ENCODE results near the gene TSEN2. TPM values are rescaled to one million over a fixed set of nuclear protein-coding genes. Genes with fewer than 3 reads are reported as not detected.

The TSEN2 gene
- total and polyA plus RNA-seq, 2 of the 13 experiments (the other 11 are each of a cell fraction or from before 2014, with no cell fraction given) = 11.0 to 17.3 TPM

- intact Hi-C loops (cut with micrococcal nuclease; ENCODE audit: unreplicated experiment) = loop anchor here (5.0 kb wide), 1 partner anchor 106 kb away; the partner anchor contains the start of gene RAF1
Measured at GRCh38 chr3:12556314-12556689, 72.0 kb downstream of the TSEN2 start.

More at GRCh38 chr3:12556314-12556689, 72.0 kb downstream of the TSEN2 start:
- DNase-seq (ENCODE audit: low spot score) = no peak
- BruUV-seq (replicated peaks) = TSS peak; percentile 65
- in situ Hi-C loops (cut with HindIII; ENCODE audit: extremely low pct_ligation_motif_present, low pct_unique_long_range_greater_than_20kb) = no loop called here
- Histone ChIP-seq H3K27ac (ENCODE audit: extremely low read length, insufficient read depth, low read length) (peak overlapping the region; percentile 66), H3K9ac (ENCODE audit: insufficient read depth, low read depth, low read length) (peak overlapping the region; percentile 75), H3K27me3 (ENCODE audit: control insufficient read depth in 1 of 2, insufficient read depth in 2 of 2, low read length in 2 of 2) (no peaks in the 10 kb centered on the region; a peak in 1 of 5 replicates), H3K9me3 (ENCODE audit: low read length) (no peaks in the 10 kb centered on the region), H3K79me2 (ENCODE audit: insufficient read depth, low read length) (peaks cover 44% of the 10 kb centered on the region), H4K20me1 (ENCODE audit: insufficient read depth, low read length) (peaks cover 31% of the 10 kb centered on the region), H3K4me2 (ENCODE audit: low read depth, low read length) (peak overlapping the region; percentile 90), H3K36me3 (replicated peaks in 1 of 2; ENCODE audit: control insufficient read depth in 1 of 2, insufficient read depth in 2 of 2, low read length in 2 of 2) (no peaks in the 10 kb centered on the region), H3K4me3 (replicated peaks in 1 of 3; ENCODE audit: insufficient read depth in 1 of 3, low read depth in 2 of 3, low read length in 3 of 3) (peak overlapping the region; percentile 91 to 97 (median 91)), H3K4me1 (ENCODE audit: insufficient read depth, low read length) (peaks cover 36% of the 10 kb centered on the region), H2AFZ (ENCODE audit: low read length) (peak overlapping the region; percentile 99)
- ChIA-PET POLR2A (no interaction called here), CTCF (ENCODE audit: low intra/inter-chr PET ratio, low total read pairs) (no interaction called here)
- no peak for FAIRE-seq
- under 1% methylated on average over 8 of the region's 8 CpGs for WGBS (ENCODE audit: low lambda C conversion rate)
- ATAC-seq = peak; percentile 14
- TF ChIP-seq LCORL (IDR thresholded peaks at IDR 0.05) (0 out of 2 replicates have a peak, but pooled peaks have one; percentile 2), LCORL (CRISPR knock-in tag; IDR thresholded peaks at IDR 0.05) (no peak), ZFP1 (CRISPR knock-in tag; IDR thresholded peaks at IDR 0.05) (no peak), RERE (CRISPR knock-in tag; IDR thresholded peaks at IDR 0.05; ENCODE audit: low read depth) (peak; percentile 10; the same call in 1 of the 2 replicates)
- TF ChIP-seq, protein P1, sequence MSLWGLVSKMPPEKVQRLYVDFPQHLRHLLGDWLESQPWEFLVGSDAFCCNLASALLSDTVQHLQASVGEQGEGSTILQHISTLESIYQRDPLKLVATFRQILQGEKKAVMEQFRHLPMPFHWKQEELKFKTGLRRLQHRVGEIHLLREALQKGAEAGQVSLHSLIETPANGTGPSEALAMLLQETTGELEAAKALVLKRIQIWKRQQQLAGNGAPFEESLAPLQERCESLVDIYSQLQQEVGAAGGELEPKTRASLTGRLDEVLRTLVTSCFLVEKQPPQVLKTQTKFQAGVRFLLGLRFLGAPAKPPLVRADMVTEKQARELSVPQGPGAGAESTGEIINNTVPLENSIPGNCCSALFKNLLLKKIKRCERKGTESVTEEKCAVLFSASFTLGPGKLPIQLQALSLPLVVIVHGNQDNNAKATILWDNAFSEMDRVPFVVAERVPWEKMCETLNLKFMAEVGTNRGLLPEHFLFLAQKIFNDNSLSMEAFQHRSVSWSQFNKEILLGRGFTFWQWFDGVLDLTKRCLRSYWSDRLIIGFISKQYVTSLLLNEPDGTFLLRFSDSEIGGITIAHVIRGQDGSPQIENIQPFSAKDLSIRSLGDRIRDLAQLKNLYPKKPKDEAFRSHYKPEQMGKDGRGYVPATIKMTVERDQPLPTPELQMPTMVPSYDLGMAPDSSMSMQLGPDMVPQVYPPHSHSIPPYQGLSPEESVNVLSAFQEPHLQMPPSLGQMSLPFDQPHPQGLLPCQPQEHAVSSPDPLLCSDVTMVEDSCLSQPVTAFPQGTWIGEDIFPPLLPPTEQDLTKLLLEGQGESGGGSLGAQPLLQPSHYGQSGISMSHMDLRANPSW (CRISPR knock-in tag; IDR thresholded peaks at IDR 0.05; ENCODE audit: borderline replicate concordance) = 0 out of 2 replicates have a peak, but pooled peaks have one; percentile 10
- TF ChIP-seq, protein P2, sequence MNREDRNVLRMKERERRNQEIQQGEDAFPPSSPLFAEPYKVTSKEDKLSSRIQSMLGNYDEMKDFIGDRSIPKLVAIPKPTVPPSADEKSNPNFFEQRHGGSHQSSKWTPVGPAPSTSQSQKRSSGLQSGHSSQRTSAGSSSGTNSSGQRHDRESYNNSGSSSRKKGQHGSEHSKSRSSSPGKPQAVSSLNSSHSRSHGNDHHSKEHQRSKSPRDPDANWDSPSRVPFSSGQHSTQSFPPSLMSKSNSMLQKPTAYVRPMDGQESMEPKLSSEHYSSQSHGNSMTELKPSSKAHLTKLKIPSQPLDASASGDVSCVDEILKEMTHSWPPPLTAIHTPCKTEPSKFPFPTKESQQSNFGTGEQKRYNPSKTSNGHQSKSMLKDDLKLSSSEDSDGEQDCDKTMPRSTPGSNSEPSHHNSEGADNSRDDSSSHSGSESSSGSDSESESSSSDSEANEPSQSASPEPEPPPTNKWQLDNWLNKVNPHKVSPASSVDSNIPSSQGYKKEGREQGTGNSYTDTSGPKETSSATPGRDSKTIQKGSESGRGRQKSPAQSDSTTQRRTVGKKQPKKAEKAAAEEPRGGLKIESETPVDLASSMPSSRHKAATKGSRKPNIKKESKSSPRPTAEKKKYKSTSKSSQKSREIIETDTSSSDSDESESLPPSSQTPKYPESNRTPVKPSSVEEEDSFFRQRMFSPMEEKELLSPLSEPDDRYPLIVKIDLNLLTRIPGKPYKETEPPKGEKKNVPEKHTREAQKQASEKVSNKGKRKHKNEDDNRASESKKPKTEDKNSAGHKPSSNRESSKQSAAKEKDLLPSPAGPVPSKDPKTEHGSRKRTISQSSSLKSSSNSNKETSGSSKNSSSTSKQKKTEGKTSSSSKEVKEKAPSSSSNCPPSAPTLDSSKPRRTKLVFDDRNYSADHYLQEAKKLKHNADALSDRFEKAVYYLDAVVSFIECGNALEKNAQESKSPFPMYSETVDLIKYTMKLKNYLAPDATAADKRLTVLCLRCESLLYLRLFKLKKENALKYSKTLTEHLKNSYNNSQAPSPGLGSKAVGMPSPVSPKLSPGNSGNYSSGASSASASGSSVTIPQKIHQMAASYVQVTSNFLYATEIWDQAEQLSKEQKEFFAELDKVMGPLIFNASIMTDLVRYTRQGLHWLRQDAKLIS (CRISPR knock-in tag; IDR thresholded peaks at IDR 0.05) = 0 out of 2 replicates have a peak, but pooled peaks have one; percentile 2
